ENCODE results near the gene LRP3.

GRCh38 chr19:33186431-33187182 is 7.5 kb upstream of the LRP3 start:
- no peak for TF ChIP-seq CTCF (IDR thresholded peaks at IDR 0.05)
- TF ChIP-seq POLR2A (IDR thresholded peaks at IDR 0.05): no peak
- TF ChIP-seq POLR2AphosphoS5 (IDR thresholded peaks at IDR 0.05): no peak
- TF ChIP-seq EP300 (IDR thresholded peaks at IDR 0.05): no peak

Data from upper lobe of left lung (tissue), 4 donors.